H1 (cell line): ENCODE measurements around the gene MYRIP. TPM values are rescaled to one million over a fixed set of nuclear protein-coding genes. Genes with fewer than 3 reads are reported as not detected.

ENCODE experiments used
- CHD7 ChIP-seq: fragments of 300-600 bp; sonication (generic); IDR thresholded peaks from 2 replicates; pipeline ENCODE4 v1.7.1; 2012; ENCODE audit warnings: low read length, moderate library complexity, mild to moderate bottlenecking, inconsistent platforms; ENCODE audit not compliant: insufficient replicate concordance
- CTBP2 ChIP-seq: IDR thresholded peaks from 2 replicates; pipeline ENCODE4 v1.7.0; 2011; ENCODE audit warnings: borderline replicate concordance, mild to moderate bottlenecking, moderate library complexity, mixed read lengths, low read length; ENCODE audit not compliant: insufficient read depth, insufficient read length
- CTCF ChIP-seq, 3 experiments: IDR thresholded peaks; 1 replicate in 2 of 3; 2 replicates in 1 of 3; pipeline versions ENCODE4 v1.5.1 to v1.6.1; 2011; ENCODE audit warnings: low read length in 3 of 3, mild to moderate bottlenecking in 3 of 3, inconsistent platforms in 2 of 3, low read depth in 1 of 3, moderate library complexity in 1 of 3; ENCODE audit not compliant: insufficient read depth in 1 of 3; ENCODE audit errors: control extremely low read depth in 1 of 3
- polyA plus RNA-seq, 7 experiments: library from polyadenylated mRNA; depleted of rRNA in 3 of 7; stranded (reverse) in 5 of 7; unstranded in 2 of 7; fragments of >200 nt in 5 of 7; fragments of 200-250 nt in 2 of 7; gene quantifications; 1 replicate in 5 of 7; 2 replicates in 1 of 7; 4 replicates in 1 of 7; pipeline versions ENCODE4 v1.2.1 to v1.2.3, GENCODE V29; 2011 to 2013; ENCODE audit warnings: missing spikeins in 2 of 7, mixed read lengths in 2 of 7
- total RNA-seq: library from RNA; stranded (reverse); fragmentation: NEBNext Ultra II Directional; extraction: Animal tissue kit (Norgen Biotek cat#: 25700); gene quantifications from 2 replicates; pipeline ENCODE4 v1.2.1, GENCODE V29; 2021

The MYRIP gene
- total and polyA plus RNA-seq, 2 of the 8 experiments (the other 6 are each of a cell fraction or from before 2014, with no cell fraction given), result 0.54 to 4.3 TPM

GRCh38 chr3:40124918-40125317 is 315.5 kb downstream of the MYRIP start (continued):
- TF ChIP-seq CTBP2 (no peak), CHD7 (no peak), CTCF (IDR thresholded peaks at IDR 0.05; ENCODE audit: control extremely low read depth in 1 of 3, insufficient read depth in 1 of 3, low read depth in 1 of 3, low read length in 3 of 3) (no peak)
- TF ChIP-seq, all 59 proteins: peak for 0
